Stimulated activated CD8-positive, alpha-beta memory T cell treated with anti-CD3 and anti-CD28 coated beads, Interleukin-2, amount 100 ng/mL, for 1 hour (primary cell): Measurements from ENCODE around the gene VEZF1.

Experiments used
- DNase-seq, 2 donors: peaks; one replicate each; pipeline ENCODE4 v3.0.0-alpha.2; 2020; ENCODE audit warnings: low read depth in 2 of 2

The VEZF1 gene

DNA sequence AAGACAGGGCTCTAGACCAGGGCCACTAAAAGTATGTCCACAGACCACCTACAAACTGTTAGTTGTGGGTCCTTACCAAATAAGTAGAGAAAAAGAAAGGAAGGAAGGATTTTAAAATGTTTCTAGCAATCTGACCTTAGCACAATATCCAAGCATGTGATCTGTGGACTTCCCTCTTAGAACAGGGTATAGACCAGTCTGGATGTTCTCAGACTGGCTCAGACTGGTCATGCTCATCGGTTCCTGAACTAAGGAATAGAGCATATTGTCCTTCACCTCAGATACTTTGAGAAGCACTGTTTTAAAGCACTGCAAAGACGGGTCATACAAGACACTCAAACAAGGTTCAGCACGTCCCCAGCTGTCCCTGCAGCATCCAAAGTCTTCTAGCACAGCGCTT, 58.7 kb downstream of the VEZF1 start:
- DNase-seq = no peak

DNA sequence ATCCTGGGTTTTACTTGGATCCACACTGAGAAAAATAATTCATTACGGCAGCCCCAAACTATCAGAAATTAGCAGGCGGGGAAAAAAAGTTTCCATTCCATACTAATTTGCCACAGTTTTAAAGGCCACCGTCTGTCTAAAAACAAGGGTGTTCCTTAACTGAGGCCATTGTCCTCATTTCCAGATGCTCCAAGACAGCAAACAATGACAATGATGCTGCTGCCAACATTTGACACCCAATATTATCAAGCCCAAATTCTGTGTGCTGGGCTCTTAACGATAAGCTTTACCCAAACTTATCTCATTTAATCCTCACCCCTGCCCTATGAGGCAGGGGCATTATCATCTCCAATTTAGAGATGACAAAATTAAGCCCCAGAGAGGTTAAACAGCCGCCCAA, 59.1 kb downstream of the VEZF1 start:
- DNase-seq = no peak

DNA sequence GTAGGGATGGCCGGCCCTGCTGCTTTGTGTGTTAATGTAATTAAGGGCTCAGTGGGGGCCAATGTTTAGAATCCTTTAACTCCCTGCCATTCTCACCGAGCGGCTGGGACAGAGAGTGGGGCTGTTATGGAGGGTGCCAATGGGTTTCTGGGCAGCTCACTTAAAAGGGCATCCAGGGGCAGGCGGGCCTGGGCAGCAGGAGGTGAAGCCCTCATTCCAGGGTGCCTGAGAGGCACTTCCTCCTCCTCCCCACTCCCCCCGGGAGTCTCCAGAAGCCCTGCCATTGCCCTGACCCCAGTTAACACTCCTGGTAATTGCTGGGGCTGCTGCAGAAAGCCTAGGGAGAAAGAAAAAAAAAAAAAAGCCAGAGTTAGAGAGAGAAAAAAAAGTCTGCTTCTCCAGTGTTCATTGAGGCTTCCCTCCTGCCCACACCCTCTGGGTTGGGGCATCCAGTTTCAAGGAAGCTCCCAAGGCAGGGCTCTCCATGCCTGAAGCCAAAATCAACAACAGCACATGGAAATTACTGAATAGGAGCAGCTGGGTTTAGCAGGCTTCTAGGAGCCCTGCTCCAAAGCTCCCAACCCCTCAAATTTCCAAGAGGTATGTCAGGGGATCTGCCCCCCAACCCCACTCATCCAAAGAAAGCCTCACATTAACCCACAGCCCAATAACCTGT, 60.9 kb downstream of the VEZF1 start:
- no peak for DNase-seq

DNA sequence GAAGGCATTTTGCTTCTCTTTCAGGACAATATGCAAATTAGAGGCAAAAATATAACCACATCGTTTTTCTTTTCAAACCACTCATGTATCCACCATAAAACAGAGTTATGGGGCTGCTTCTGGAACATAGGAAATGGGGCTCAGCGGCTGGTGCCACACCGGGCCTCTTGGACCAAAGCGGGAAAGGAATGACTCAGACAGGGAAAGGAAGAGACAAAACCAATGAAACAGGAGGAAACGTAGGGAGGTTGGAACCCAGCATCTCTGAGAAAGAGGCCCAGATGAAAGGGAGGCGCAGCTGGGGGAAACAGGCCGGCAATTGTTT, 61.4 kb downstream of the VEZF1 start:
- DNase-seq = no peak

DNA sequence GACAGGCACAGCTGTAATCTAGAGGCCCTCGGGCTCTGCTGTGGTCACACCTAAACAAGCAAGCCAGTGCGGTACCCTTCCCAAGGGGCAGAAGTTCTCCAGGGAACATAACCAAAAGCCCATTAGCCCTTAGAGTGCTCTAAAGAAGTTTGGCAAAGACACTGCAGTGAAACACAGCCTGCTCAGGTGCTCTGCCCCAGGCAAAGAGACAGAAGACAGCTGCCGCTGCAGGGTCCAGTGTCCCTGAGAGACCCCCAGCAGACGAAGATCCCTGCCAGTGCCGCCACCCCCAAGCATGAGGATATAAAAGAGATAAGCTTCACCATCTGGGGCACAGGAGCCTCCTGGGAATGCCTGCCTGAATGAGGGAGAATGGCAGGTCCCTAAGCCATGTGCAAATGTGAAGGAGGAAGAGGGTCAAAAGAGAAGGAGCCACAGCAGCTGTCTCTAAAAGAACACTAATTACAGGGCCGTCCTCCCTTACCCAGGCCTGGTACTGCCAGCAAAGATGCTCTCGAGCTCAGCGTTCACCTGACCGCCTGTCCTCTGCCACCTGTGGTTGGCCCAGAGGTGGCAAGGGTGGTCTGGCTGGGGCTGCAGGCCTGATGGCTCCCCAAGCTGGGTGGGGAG, 62.6 kb downstream of the VEZF1 start:
- DNase-seq = no peak

DNA sequence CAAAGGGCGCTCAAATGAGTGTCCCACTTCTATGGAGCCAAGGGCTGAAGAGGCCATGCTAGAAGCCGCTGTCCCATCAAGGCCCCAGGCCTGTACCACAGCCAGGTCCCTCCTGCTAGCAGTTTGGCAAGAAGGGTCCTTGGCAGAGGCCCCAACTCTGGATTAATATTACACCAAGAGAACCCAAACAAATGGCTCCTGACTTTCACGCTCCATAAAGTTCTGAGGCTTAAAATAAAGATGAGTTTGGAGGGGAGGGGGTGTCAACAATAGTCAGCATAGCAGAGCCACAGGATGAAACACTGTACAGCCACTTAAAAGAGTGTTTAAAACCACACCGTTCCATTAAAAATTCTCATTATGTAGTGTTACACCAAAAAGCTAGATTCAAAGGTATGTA, 63.4 kb downstream of the VEZF1 start:
- no peak for DNase-seq
